K562 (cell line): Measurements from ENCODE around the gene USP49. TPM values are rescaled to one million over a fixed set of nuclear protein-coding genes. Genes with fewer than 3 reads are reported as not detected.

Source experiments
- HNRNPL ChIP-seq: fragments of 200-400 bp; formaldehyde crosslinking; IDR thresholded peaks from 2 replicates; pipeline ENCODE4 v1.6.1; 2017; ENCODE audit warnings: low read depth, mild to moderate bottlenecking, low read length
- MED1 ChIP-seq: sonication (generic); formaldehyde crosslinking; IDR thresholded peaks from 2 replicates; pipeline ENCODE4 v1.8.1; 2023; ENCODE audit warnings: missing genetic modification reagents, borderline replicate concordance
- MEIS2 ChIP-seq: fragments of 450-650 bp; IDR thresholded peaks from 2 replicates; pipeline ENCODE4 v1.6.1; 2014; ENCODE audit warnings: mild to moderate bottlenecking; ENCODE audit not compliant: partially characterized antibody
- RAD21 ChIP-seq, 2 experiments: fragments of 250-450 bp in 1 of 2; fragments of 450-650 bp in 1 of 2; sonication (Bioruptor Pico) in 1 of 2; formaldehyde crosslinking in 1 of 2; IDR thresholded peaks in 1 of 2; conservative IDR thresholded peaks in 1 of 2; 2 replicates each; pipeline versions ENCODE4 v1.4.0 to v1.8.0; 2020 to 2022; ENCODE audit warnings: mild to moderate bottlenecking in 2 of 2, moderate library complexity in 1 of 2
- RFX7 ChIP-seq: fragments of 250-450 bp; sonication (Bioruptor Pico); IDR thresholded peaks from 2 replicates; pipeline ENCODE4 v1.5.1; 2021; ENCODE audit warnings: mild to moderate bottlenecking
- SNIP1 ChIP-seq: fragments of 450-650 bp; IDR thresholded peaks from 2 replicates; pipeline ENCODE4 v1.7.1; 2017; ENCODE audit warnings: low read depth, mild to moderate bottlenecking
- SP1 ChIP-seq: sonication (generic); formaldehyde crosslinking; IDR thresholded peaks from 2 replicates; pipeline ENCODE4 v1.8.1; 2022; ENCODE audit warnings: mild to moderate bottlenecking, missing genetic modification reagents
- TARDBP ChIP-seq: fragments of 450-650 bp; IDR thresholded peaks from 2 replicates; pipeline ENCODE4 v1.6.1; 2016
- ZNF253 ChIP-seq: fragments of 250-450 bp; sonication (Bioruptor Pico); conservative IDR thresholded peaks from 2 replicates; pipeline ENCODE4 v1.6.1; 2021; ENCODE audit warnings: mild to moderate bottlenecking
- polyA plus RNA-seq, 8 experiments: library from polyadenylated mRNA; depleted of rRNA in 4 of 8; stranded (reverse) in 5 of 8; unstranded in 3 of 8; fragments of >200 nt; fragmentation: Nextera tagmentation in 2 of 8; fragmentation: Illumina TruSeq in 1 of 8; extraction: Ambion mirVana in 2 of 8; extraction: Trizol in 1 of 8; gene quantifications; 2 replicates each; pipeline versions ENCODE4 v1.2.1 to v1.2.3, GENCODE V29; 2011 to 2014; ENCODE audit warnings: inconsistent platforms in 1 of 8, missing spikeins in 1 of 8
- total RNA-seq, 7 experiments: library from RNA; depleted of rRNA in 6 of 7; stranded (reverse); fragments of >200 nt in 6 of 7; fragmentation: Illumina TruSeq in 2 of 7; extraction: Trizol in 2 of 7; gene quantifications; 2 replicates each; pipeline versions ENCODE4 v1.2.1 to v1.2.3, GENCODE V29; 2011 to 2021; ENCODE audit warnings: low replicate concordance in 1 of 7
- TF ChIP-seq, protein P1 (sequence below): fragments of 450-650 bp; IDR thresholded peaks from 2 replicates; pipeline ENCODE4 v1.6.1; 2017; ENCODE audit warnings: antibody characterized with exemption
- TF ChIP-seq, protein P2 (sequence below): sonication (generic); formaldehyde crosslinking; IDR thresholded peaks from 2 replicates; pipeline ENCODE4 v1.8.1; 2023; ENCODE audit warnings: mild to moderate bottlenecking, missing genetic modification reagents, moderate library complexity
- TF ChIP-seq, protein P3 (sequence below): fragments of 250-450 bp; sonication (Bioruptor Pico); IDR thresholded peaks from 2 replicates; pipeline ENCODE4 v1.4.0; 2020; ENCODE audit warnings: mild to moderate bottlenecking, moderate library complexity
- TF ChIP-seq, protein P4 (sequence below): fragments of 250-450 bp; sonication (Bioruptor Pico); IDR thresholded peaks from 2 replicates; pipeline ENCODE4 v1.9.0; 2021; ENCODE audit warnings: mild to moderate bottlenecking, inconsistent platforms
- TF ChIP-seq, protein P5 (sequence below): fragments of 450-650 bp; IDR thresholded peaks from 2 replicates; pipeline ENCODE4 v1.7.1; 2018; ENCODE audit warnings: mild to moderate bottlenecking, low read depth; ENCODE audit not compliant: partially characterized antibody

USP49 gene
- total and polyA plus RNA-seq, 9 of the 15 experiments (the other 6 are each of a cell fraction or from before 2014, with no cell fraction given), result 1.0 to 9.9 (median 6.5) TPM

DNA sequence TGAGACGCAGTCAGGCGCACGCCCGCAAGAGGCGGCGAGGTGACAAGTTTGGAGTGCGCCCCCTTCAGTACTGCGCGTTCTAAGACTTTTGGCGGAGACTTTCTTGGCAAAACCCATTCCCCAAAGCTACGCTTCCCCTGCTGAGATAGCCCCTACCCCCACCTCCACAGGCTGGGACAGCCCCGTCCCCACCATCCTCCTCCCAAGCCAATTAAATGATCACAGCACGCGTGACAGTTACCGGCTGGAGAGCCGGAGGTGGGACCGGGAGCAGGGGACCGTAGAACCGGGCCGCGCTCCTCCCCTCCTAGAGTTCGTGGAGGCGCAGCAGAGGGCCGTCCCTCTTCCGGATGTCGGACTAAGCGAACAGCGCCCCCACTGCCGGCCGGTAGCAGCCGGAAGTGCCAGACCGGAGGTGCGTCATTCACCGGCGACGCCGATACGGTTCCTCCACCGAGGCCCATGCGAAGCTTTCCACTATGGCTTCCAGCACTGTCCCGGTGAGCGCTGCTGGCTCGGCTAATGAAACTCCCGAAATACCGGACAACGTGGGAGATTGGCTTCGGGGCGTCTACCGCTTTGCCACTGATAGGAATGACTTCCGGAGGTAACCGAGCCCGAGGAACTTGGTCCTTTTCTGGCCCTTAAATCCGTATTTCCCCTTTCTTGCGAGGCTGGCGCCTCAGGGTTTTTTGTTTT is 107.8 kb downstream of the USP49 start, which contains the start of gene TOMM6 (continued):
- TF ChIP-seq, protein P1, sequence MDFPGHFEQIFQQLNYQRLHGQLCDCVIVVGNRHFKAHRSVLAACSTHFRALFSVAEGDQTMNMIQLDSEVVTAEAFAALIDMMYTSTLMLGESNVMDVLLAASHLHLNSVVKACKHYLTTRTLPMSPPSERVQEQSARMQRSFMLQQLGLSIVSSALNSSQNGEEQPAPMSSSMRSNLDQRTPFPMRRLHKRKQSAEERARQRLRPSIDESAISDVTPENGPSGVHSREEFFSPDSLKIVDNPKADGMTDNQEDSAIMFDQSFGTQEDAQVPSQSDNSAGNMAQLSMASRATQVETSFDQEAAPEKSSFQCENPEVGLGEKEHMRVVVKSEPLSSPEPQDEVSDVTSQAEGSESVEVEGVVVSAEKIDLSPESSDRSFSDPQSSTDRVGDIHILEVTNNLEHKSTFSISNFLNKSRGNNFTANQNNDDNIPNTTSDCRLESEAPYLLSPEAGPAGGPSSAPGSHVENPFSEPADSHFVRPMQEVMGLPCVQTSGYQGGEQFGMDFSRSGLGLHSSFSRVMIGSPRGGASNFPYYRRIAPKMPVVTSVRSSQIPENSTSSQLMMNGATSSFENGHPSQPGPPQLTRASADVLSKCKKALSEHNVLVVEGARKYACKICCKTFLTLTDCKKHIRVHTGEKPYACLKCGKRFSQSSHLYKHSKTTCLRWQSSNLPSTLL, result no peak
- TF ChIP-seq SP1 (CRISPR knock-in tag), result peak; percentile 98
- TF ChIP-seq, protein P2, sequence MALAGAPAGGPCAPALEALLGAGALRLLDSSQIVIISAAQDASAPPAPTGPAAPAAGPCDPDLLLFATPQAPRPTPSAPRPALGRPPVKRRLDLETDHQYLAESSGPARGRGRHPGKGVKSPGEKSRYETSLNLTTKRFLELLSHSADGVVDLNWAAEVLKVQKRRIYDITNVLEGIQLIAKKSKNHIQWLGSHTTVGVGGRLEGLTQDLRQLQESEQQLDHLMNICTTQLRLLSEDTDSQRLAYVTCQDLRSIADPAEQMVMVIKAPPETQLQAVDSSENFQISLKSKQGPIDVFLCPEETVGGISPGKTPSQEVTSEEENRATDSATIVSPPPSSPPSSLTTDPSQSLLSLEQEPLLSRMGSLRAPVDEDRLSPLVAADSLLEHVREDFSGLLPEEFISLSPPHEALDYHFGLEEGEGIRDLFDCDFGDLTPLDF (CRISPR knock-in tag), result peak; percentile 72; the same call in 1 of the 2 replicates
- TF ChIP-seq TARDBP, result peak; percentile 20; the same call in 1 of the 2 replicates
- peak in 1 of 2 experiments; percentile 22; a peak in 1 of 4 replicates for TF ChIP-seq RAD21 (CRISPR knock-in tag; conservative IDR thresholded peaks at IDR 0.05 in 1 of 2, IDR thresholded peaks at IDR 0.05 in 1 of 2)
- TF ChIP-seq HNRNPL, result no peak
- TF ChIP-seq RFX7 (CRISPR knock-in tag), result no peak
- TF ChIP-seq, protein P3, sequence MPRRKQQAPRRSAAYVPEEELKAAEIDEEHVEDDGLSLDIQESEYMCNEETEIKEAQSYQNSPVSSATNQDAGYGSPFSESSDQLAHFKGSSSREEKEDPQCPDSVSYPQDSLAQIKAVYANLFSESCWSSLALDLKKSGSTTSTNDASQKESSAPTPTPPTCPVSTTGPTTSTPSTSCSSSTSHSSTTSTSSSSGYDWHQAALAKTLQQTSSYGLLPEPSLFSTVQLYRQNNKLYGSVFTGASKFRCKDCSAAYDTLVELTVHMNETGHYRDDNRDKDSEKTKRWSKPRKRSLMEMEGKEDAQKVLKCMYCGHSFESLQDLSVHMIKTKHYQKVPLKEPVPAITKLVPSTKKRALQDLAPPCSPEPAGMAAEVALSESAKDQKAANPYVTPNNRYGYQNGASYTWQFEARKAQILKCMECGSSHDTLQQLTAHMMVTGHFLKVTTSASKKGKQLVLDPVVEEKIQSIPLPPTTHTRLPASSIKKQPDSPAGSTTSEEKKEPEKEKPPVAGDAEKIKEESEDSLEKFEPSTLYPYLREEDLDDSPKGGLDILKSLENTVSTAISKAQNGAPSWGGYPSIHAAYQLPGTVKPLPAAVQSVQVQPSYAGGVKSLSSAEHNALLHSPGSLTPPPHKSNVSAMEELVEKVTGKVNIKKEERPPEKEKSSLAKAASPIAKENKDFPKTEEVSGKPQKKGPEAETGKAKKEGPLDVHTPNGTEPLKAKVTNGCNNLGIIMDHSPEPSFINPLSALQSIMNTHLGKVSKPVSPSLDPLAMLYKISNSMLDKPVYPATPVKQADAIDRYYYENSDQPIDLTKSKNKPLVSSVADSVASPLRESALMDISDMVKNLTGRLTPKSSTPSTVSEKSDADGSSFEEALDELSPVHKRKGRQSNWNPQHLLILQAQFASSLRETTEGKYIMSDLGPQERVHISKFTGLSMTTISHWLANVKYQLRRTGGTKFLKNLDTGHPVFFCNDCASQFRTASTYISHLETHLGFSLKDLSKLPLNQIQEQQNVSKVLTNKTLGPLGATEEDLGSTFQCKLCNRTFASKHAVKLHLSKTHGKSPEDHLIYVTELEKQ, result no peak
- TF ChIP-seq MED1 (CRISPR knock-in tag), result no peak
- peak; percentile 22; the same call in 1 of the 2 replicates for TF ChIP-seq SNIP1
- TF ChIP-seq MEIS2, result no peak
- TF ChIP-seq, protein P4, sequence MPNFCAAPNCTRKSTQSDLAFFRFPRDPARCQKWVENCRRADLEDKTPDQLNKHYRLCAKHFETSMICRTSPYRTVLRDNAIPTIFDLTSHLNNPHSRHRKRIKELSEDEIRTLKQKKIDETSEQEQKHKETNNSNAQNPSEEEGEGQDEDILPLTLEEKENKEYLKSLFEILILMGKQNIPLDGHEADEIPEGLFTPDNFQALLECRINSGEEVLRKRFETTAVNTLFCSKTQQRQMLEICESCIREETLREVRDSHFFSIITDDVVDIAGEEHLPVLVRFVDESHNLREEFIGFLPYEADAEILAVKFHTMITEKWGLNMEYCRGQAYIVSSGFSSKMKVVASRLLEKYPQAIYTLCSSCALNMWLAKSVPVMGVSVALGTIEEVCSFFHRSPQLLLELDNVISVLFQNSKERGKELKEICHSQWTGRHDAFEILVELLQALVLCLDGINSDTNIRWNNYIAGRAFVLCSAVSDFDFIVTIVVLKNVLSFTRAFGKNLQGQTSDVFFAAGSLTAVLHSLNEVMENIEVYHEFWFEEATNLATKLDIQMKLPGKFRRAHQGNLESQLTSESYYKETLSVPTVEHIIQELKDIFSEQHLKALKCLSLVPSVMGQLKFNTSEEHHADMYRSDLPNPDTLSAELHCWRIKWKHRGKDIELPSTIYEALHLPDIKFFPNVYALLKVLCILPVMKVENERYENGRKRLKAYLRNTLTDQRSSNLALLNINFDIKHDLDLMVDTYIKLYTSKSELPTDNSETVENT (CRISPR knock-in tag), result peak; percentile 89
- TF ChIP-seq, protein P5, sequence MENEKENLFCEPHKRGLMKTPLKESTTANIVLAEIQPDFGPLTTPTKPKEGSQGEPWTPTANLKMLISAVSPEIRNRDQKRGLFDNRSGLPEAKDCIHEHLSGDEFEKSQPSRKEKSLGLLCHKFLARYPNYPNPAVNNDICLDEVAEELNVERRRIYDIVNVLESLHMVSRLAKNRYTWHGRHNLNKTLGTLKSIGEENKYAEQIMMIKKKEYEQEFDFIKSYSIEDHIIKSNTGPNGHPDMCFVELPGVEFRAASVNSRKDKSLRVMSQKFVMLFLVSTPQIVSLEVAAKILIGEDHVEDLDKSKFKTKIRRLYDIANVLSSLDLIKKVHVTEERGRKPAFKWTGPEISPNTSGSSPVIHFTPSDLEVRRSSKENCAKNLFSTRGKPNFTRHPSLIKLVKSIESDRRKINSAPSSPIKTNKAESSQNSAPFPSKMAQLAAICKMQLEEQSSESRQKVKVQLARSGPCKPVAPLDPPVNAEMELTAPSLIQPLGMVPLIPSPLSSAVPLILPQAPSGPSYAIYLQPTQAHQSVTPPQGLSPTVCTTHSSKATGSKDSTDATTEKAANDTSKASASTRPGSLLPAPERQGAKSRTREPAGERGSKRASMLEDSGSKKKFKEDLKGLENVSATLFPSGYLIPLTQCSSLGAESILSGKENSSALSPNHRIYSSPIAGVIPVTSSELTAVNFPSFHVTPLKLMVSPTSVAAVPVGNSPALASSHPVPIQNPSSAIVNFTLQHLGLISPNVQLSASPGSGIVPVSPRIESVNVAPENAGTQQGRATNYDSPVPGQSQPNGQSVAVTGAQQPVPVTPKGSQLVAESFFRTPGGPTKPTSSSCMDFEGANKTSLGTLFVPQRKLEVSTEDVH, result peak; percentile 95
- no peak for TF ChIP-seq ZNF253 (CRISPR knock-in tag)
